GM19463 (cell line): Measurements from ENCODE around the gene NTRK1.
A peak's percentile ranks its signal among the peaks of the same experiment; 100 is the strongest.

Source experiments
- ATAC-seq: cut with Tn5 transposase; IDR thresholded peaks from one replicate; pipeline ENCODE4 v1.9.1; 2021; ENCODE audit warnings: mild to moderate bottlenecking, moderate library complexity; ENCODE audit not compliant: unreplicated experiment

Gene NTRK1

GRCh38 chr1:156879876-156880275, 19.2 kb downstream of the NTRK1 start:
- no peak for ATAC-seq

GRCh38 chr1:156880473-156880872, 19.8 kb downstream of the NTRK1 start:
- ATAC-seq, result no peak

- no peak for ATAC-seq
Observed at GRCh38 chr1:156881101-156881500, 20.4 kb downstream of the NTRK1 start.

- no peak for ATAC-seq
Observed at GRCh38 chr1:156881663-156882062, 21.0 kb downstream of the NTRK1 start.

GRCh38 chr1:156882543-156882942, 21.9 kb downstream of the NTRK1 start:
- ATAC-seq, result no peak

- ATAC-seq, result no peak
Observed at GRCh38 chr1:156883919-156884318, 23.3 kb downstream of the NTRK1 start.

- ATAC-seq, result no peak
Observed at GRCh38 chr1:156884560-156885184, 24.0 kb downstream of the NTRK1 start.

GRCh38 chr1:156885314-156885713, 24.6 kb downstream of the NTRK1 start:
- ATAC-seq, result no peak

- no peak for ATAC-seq
Observed at GRCh38 chr1:156885880-156886355, 25.3 kb downstream of the NTRK1 start.

- no peak for ATAC-seq
Observed at GRCh38 chr1:156886583-156887281, 26.1 kb downstream of the NTRK1 start.

- no peak for ATAC-seq
Observed at GRCh38 chr1:156887317-156887716, 26.7 kb downstream of the NTRK1 start.

- no peak for ATAC-seq
Observed at GRCh38 chr1:156887734-156888133, 27.1 kb downstream of the NTRK1 start.

GRCh38 chr1:156889802-156890580, 29.3 kb downstream of the NTRK1 start:
- no peak for ATAC-seq

- ATAC-seq, result peak; percentile 75
Observed at GRCh38 chr1:156892190-156893047, 31.8 kb downstream of the NTRK1 start.

- no peak for ATAC-seq
Observed at GRCh38 chr1:156893048-156893953, 32.6 kb downstream of the NTRK1 start, which contains the start of gene PEAR1. TSS of gene PEAR1 (plus strand) at chr1:156893718. CDS start at chr1:156903927, 10,209 bp downstream.

- no peak for ATAC-seq
Observed at GRCh38 chr1:156894001-156894400, 33.3 kb downstream of the NTRK1 start.

GRCh38 chr1:156894711-156895454, 34.2 kb downstream of the NTRK1 start:
- no peak for ATAC-seq

GRCh38 chr1:156895455-156895812, 34.8 kb downstream of the NTRK1 start:
- ATAC-seq, result no peak

- no peak for ATAC-seq
Observed at GRCh38 chr1:156895927-156896326, 35.3 kb downstream of the NTRK1 start.
